Pancreas (tissue), 10 donors: Measurements from ENCODE around the gene NUP107. TPM values are rescaled to one million over a fixed set of nuclear protein-coding genes. Genes with fewer than 3 reads are reported as not detected.

ENCODE experiments used
- ATAC-seq, 4 donors: fragments of 200-7000 bp; cut with Tn5 transposase; one replicate each; pipeline versions ENCODE4 v1.8.0 to v1.9.1; 2020; ENCODE audit warnings: mild to moderate bottlenecking in 4 of 4, moderate library complexity in 4 of 4
- DNase-seq, 6 donors: peaks; one replicate each; pipeline ENCODE4 v3.0.0-alpha.2; 2020
- FAIRE-seq: peaks from 2 replicates; lab custom pipeline; 2012; peaks lifted over from hg19 to GRCh38; lab: Jason Lieb, UNC
- H3K27ac ChIP-seq, 4 donors: fragments of 200-600 bp; sonication (generic); 1 replicate in 3 of 4; 2 replicates in 1 of 4; pipeline versions ENCODE4 v1.5.0 to v1.8.0; 2020
- H3K27me3 ChIP-seq, 4 donors: fragments of 200-600 bp; one replicate each; pipeline ENCODE4 v1.8.0; 2021
- H3K36me3 ChIP-seq, 3 donors: fragments of 200-600 bp; sonication (generic) in 1 of 3; one replicate each; pipeline versions ENCODE4 v1.5.0 to v1.8.0; 2020 to 2021
- H3K4me1 ChIP-seq, 3 donors: fragments of 200-600 bp; one replicate each; pipeline ENCODE4 v1.8.0; 2021
- H3K4me3 ChIP-seq, 4 donors: fragments of 200-600 bp; sonication (generic) in 2 of 4; one replicate each; pipeline versions ENCODE4 v1.5.0 to v1.8.0; 2020 to 2021
- H3K9me3 ChIP-seq, 4 donors: fragments of 200-600 bp; one replicate each; pipeline ENCODE4 v1.8.0; 2021
- WGBS, 2 donors: extraction: QIAGEN DNeasy Blood & Tissue Kit; methylation state at CpG; one replicate each; pipeline ENCODE4 v1.1.7; 2013; 5-methylcytosine and 5-hydroxymethylcytosine counted together
- intact Hi-C, 3 donors: fragments of 100-400 bp; cut with DNase I; formaldehyde crosslinking; loops; one replicate each; pipeline versions ENCODE4 v1.11.1 to v1.14.2; 2022
- polyA plus RNA-seq, 2 donors: library from polyadenylated mRNA; stranded (reverse); fragments of 200-250 nt; gene quantifications; one replicate each; pipeline ENCODE4 v1.2.3, GENCODE V29; 2013
- total RNA-seq, 6 donors: library from RNA; stranded (reverse); fragmentation: NEBNext Ultra II Directional in 4 of 6; extraction: Animal tissue kit (Norgen Biotek cat#: 25700) in 4 of 6; gene quantifications; one replicate each; pipeline versions ENCODE4 v1.2.1 to v1.2.4, GENCODE V29; 2021 to 2023
- TF ChIP-seq, protein P1 (sequence below), 4 donors: fragments of 200-600 bp; sonication (generic) in 3 of 4; IDR thresholded peaks; one replicate each; pipeline versions ENCODE4 v1.5.0 to v1.8.0; 2021; ENCODE audit warnings: antibody characterized with exemption in 4 of 4
- donor health status: healthy with polysubstance abuse.
- donor health status: DM: no; HTN: no; CAD: no; lungs with moderate emphysema.
- donor health status: DM: no; HTN: no; CAD: no.
- donor health status: control.
- donor health status: control.
- donor health status: Bipolar disorder and iron deficiency.
- donor health status: DM: yes; HTN: yes; CAD: no.
- donor health status: DM: no; HTN: no; CAD: no.
- donor health status: DM: no; HTN: no; CAD: no.
- donor health status: DM: yes; HTN: yes; CAD: no.

Gene NUP107
- total and polyA plus RNA-seq, 8 donors: 11.3 to 22.1 (median 14.6) TPM

DNA sequence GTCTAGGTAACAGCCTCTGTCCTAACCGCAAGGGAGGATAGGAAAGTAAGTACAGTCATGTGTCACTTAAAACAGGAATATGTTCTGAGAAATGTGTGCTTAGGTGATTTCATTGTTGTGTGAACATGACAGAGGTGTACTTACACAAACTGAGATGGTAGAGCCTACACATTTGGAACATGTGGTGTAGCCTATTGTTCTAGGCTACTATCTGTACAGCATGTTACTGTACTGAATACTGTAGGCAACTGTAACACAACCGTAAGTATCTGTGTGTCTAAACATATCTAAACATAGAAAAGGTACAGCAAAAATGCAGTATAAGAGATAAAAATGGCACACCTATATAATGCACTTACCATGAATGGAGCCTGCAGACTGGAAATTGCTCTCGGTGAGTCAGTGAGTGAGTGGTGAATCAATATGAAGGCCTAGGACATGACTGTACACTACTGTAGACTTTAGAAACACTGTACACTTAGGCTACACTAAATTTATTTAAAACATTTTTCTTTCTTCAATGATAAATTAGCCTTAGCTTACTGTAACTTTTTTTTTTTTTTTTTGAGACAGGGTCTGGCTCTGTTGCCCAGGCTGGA lies 108.0 kb downstream of the NUP107 start:
- no peak for ATAC-seq
- H3K4me1 ChIP-seq: no peaks in the 10 kb centered on the region
- no peaks in the 10 kb centered on the region for H3K9me3 ChIP-seq
- FAIRE-seq: no peak
- WGBS, 2 donors: 95 to 96% methylated on average over 3 of the region's 3 CpGs
- no peaks in the 10 kb centered on the region for H3K27me3 ChIP-seq
- TF ChIP-seq, protein P1, sequence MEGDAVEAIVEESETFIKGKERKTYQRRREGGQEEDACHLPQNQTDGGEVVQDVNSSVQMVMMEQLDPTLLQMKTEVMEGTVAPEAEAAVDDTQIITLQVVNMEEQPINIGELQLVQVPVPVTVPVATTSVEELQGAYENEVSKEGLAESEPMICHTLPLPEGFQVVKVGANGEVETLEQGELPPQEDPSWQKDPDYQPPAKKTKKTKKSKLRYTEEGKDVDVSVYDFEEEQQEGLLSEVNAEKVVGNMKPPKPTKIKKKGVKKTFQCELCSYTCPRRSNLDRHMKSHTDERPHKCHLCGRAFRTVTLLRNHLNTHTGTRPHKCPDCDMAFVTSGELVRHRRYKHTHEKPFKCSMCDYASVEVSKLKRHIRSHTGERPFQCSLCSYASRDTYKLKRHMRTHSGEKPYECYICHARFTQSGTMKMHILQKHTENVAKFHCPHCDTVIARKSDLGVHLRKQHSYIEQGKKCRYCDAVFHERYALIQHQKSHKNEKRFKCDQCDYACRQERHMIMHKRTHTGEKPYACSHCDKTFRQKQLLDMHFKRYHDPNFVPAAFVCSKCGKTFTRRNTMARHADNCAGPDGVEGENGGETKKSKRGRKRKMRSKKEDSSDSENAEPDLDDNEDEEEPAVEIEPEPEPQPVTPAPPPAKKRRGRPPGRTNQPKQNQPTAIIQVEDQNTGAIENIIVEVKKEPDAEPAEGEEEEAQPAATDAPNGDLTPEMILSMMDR (IDR thresholded peaks at IDR 0.05): no peak
- no peak overlapping the region for H3K4me3 ChIP-seq
- DNase-seq: no peak
- intact Hi-C loops: no loop called here
- H3K27ac ChIP-seq: no peak overlapping the region
- no peaks in the 10 kb centered on the region for H3K36me3 ChIP-seq

Other genes starting within 250 kb of the NUP107 start
- gene RAP1B, start 76.1 kb upstream of the NUP107 start, total RNA-seq: 10 to 100 TPM; 29.8 to 60.5 (median 37.1) TPM
- 10 to 100 TPM; 30.1 to 47.0 TPM for gene RAP1B, start 76.1 kb upstream of the NUP107 start, polyA plus RNA-seq
- 1 to 10 TPM; 5.0 to 8.6 (median 6.6) TPM for gene SLC35E3, start 59.2 kb downstream of the NUP107 start, total RNA-seq
- gene SLC35E3, start 59.2 kb downstream of the NUP107 start, polyA plus RNA-seq: 1 to 10 TPM; 4.1 to 4.2 TPM
- gene MDM2, start 121.2 kb downstream of the NUP107 start, total RNA-seq: 100 to 1,000 TPM in 2 of 6 donors, 10 to 100 TPM in 4; 46.7 to 132 (median 62.4) TPM
- gene MDM2, start 121.2 kb downstream of the NUP107 start, polyA plus RNA-seq: 10 to 100 TPM; 30.7 to 42.9 TPM
- 10 to 100 TPM in 4 of 6 donors, 1 to 10 TPM in 2; 6.9 to 49.2 (median 11.1) TPM for gene CPM, start 246.2 kb downstream of the NUP107 start, total RNA-seq
- 10 to 100 TPM in 1 of 2 donors, 1 to 10 TPM in 1; 4.3 to 26.3 TPM for gene CPM, start 246.2 kb downstream of the NUP107 start, polyA plus RNA-seq